ENCODE results near the gene CLCNKB. TPM values are rescaled to one million over a fixed set of nuclear protein-coding genes. Genes with fewer than 3 reads are reported as not detected.
"Not testable (repeated sequence)": the region's sequence is repeated elsewhere in the genome, so short reads cannot be mapped to it uniquely, and the experiment has no call there.

The CLCNKB gene
- total and polyA plus RNA-seq, 2 donors: 0.05 to 0.34 TPM

- Histone ChIP-seq H3K27me3 (ENCODE audit: control insufficient read depth in 2 of 2, insufficient read depth in 1 of 2, low read length in 1 of 2) (peaks cover 0 to 6% of the 10 kb centered on the region in 2 donors), H3K4me1 (ENCODE audit: control insufficient read depth in 2 of 2, insufficient read depth in 2 of 2, low read length in 2 of 2) (no peaks in the 10 kb centered on the region), H3K4me3 (ENCODE audit: low read length in 2 of 2) (no peak overlapping the region), H3K36me3 (ENCODE audit: control insufficient read depth in 2 of 2, insufficient read depth in 2 of 2, low read length in 1 of 2) (no peaks in the 10 kb centered on the region), H3K27ac (ENCODE audit: low read depth in 1 of 2, low read length in 1 of 2) (no peak overlapping the region), H3K9me3 (ENCODE audit: control insufficient read depth in 2 of 2, insufficient read depth in 1 of 2, low read length in 1 of 2) (no peaks in the 10 kb centered on the region)
- WGBS: 92% methylated on average over 8 of the region's 8 CpGs
- DNase-seq (ENCODE audit: low read depth in 6 of 9, low spot score in 9 of 9): no peak
Measured at GRCh38 chr1:16041200-16041599, 2.4 kb upstream of the CLCNKB start.

DNA sequence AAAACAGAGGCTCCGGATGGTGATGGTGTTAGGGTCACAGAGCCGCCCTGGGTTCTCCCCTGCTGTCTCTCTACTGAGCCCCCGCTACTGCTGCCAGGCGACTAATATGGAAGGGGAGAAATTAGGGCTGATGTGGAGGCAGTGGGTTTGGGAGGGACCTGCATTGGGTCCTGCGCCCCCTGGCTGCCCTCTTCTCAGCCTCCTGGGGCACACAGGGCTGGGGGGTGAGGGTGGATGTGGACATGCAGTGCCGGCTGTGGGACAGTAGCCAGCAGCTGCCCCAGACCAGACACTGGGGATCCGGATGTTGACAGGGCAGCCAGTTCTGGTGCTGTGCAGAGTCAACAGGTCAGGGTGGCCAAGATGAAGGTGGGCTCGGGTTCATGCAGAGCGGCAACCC lies 1.5 kb upstream of the CLCNKB start:
- Histone ChIP-seq H3K4me3 (ENCODE audit: low read length in 2 of 2) (no peak overlapping the region), H3K9me3 (ENCODE audit: control insufficient read depth in 2 of 2, insufficient read depth in 1 of 2, low read length in 1 of 2) (no peaks in the 10 kb centered on the region), H3K4me1 (ENCODE audit: control insufficient read depth in 2 of 2, insufficient read depth in 2 of 2, low read length in 2 of 2) (no peaks in the 10 kb centered on the region), H3K27ac (ENCODE audit: low read depth in 1 of 2, low read length in 1 of 2) (no peak overlapping the region), H3K36me3 (ENCODE audit: control insufficient read depth in 2 of 2, insufficient read depth in 2 of 2, low read length in 1 of 2) (no peaks in the 10 kb centered on the region), H3K27me3 (ENCODE audit: control insufficient read depth in 2 of 2, insufficient read depth in 1 of 2, low read length in 1 of 2) (peaks cover 0 to 11% of the 10 kb centered on the region in 2 donors)
- no peak for DNase-seq (ENCODE audit: low read depth in 6 of 9, low spot score in 9 of 9)
- 93% methylated on average over 9 of the region's 9 CpGs for WGBS

DNA sequence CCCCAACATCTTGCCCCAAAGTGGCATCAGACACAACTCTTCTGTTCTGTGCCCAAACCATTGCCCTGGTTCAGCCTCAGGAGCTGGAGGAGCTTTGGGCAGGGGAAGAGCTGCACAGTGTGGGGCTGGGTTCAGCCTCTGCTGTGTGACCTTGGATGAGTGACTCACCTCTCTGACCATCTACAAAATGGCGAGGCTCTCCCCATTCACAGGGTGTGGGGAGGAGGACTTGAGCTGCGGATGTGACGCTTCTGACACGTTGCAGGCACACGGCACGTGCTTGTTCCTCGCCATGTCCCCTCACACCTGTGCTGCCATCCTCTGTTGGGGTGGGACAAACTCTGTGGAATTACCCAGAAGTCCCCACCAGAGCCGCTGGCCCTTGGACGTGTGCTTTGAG lies 928 bp upstream of the CLCNKB start:
- 87% methylated on average over 9 of the region's 9 CpGs for WGBS
- not testable (repeated sequence) for H3K4me1 ChIP-seq (ENCODE audit: control insufficient read depth in 2 of 2, insufficient read depth in 2 of 2, low read length in 2 of 2); H3K4me3 ChIP-seq (ENCODE audit: low read length in 2 of 2); DNase-seq (ENCODE audit: low read depth in 6 of 9, low spot score in 9 of 9); H3K9me3 ChIP-seq (ENCODE audit: control insufficient read depth in 2 of 2, insufficient read depth in 1 of 2, low read length in 1 of 2); H3K27ac ChIP-seq (ENCODE audit: low read depth in 1 of 2, low read length in 1 of 2); H3K36me3 ChIP-seq (ENCODE audit: control insufficient read depth in 2 of 2, insufficient read depth in 2 of 2, low read length in 1 of 2)
- H3K27me3 ChIP-seq (ENCODE audit: control insufficient read depth in 2 of 2, insufficient read depth in 1 of 2, low read length in 1 of 2): peaks cover 0 to 15% of the 10 kb centered on the region in 2 donors

DNA sequence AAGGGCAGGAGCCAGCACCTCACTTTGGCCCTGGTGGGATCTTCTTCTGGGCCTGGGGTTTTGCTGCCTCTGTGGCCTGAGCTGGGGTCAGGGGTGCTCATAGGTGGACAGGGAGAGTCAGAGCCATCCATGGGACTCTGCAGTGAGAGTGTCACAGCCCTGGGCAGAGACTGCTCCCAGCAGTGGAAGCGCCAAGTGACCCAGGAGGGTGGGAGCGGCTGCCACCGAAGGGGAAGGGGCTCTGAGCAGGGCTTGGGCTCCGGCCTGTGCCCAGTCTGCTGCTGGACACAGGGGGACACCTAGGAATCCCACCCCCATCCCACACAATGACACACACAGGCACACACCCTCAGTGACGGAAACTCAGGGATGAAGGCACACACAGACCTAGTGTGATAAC lies 368 bp downstream of the CLCNKB start:
- Histone ChIP-seq H3K9me3 (ENCODE audit: control insufficient read depth in 2 of 2, insufficient read depth in 1 of 2, low read length in 1 of 2) (no peaks in the 10 kb centered on the region), H3K4me3 (ENCODE audit: low read length in 2 of 2) (no peak overlapping the region), H3K4me1 (ENCODE audit: control insufficient read depth in 2 of 2, insufficient read depth in 2 of 2, low read length in 2 of 2) (peaks cover 4 to 5% of the 10 kb centered on the region in 2 donors), H3K27ac (ENCODE audit: low read depth in 1 of 2, low read length in 1 of 2) (no peak overlapping the region), H3K36me3 (ENCODE audit: control insufficient read depth in 2 of 2, insufficient read depth in 2 of 2, low read length in 1 of 2) (no peaks in the 10 kb centered on the region), H3K27me3 (ENCODE audit: control insufficient read depth in 2 of 2, insufficient read depth in 1 of 2, low read length in 1 of 2) (peaks cover 0 to 26% of the 10 kb centered on the region in 2 donors)
- WGBS: 95% methylated on average over 5 of the region's 5 CpGs
- no peak for DNase-seq (ENCODE audit: low read depth in 6 of 9, low spot score in 9 of 9)

- no peak for DNase-seq (ENCODE audit: low read depth in 6 of 9, low spot score in 9 of 9)
- Histone ChIP-seq H3K4me3 (ENCODE audit: low read length in 2 of 2) (no peak overlapping the region), H3K27ac (ENCODE audit: low read depth in 1 of 2, low read length in 1 of 2) (no peak overlapping the region), H3K27me3 (ENCODE audit: control insufficient read depth in 2 of 2, insufficient read depth in 1 of 2, low read length in 1 of 2) (peaks cover 0 to 38% of the 10 kb centered on the region in 2 donors), H3K4me1 (ENCODE audit: control insufficient read depth in 2 of 2, insufficient read depth in 2 of 2, low read length in 2 of 2) (peaks cover 5 to 7% of the 10 kb centered on the region in 2 donors), H3K36me3 (ENCODE audit: control insufficient read depth in 2 of 2, insufficient read depth in 2 of 2, low read length in 1 of 2) (no peaks in the 10 kb centered on the region), H3K9me3 (ENCODE audit: control insufficient read depth in 2 of 2, insufficient read depth in 1 of 2, low read length in 1 of 2) (no peaks in the 10 kb centered on the region)
- WGBS: 89% methylated on average over 7 of the region's 7 CpGs
Measured at GRCh38 chr1:16046842-16047241, 3.3 kb downstream of the CLCNKB start.

DNA sequence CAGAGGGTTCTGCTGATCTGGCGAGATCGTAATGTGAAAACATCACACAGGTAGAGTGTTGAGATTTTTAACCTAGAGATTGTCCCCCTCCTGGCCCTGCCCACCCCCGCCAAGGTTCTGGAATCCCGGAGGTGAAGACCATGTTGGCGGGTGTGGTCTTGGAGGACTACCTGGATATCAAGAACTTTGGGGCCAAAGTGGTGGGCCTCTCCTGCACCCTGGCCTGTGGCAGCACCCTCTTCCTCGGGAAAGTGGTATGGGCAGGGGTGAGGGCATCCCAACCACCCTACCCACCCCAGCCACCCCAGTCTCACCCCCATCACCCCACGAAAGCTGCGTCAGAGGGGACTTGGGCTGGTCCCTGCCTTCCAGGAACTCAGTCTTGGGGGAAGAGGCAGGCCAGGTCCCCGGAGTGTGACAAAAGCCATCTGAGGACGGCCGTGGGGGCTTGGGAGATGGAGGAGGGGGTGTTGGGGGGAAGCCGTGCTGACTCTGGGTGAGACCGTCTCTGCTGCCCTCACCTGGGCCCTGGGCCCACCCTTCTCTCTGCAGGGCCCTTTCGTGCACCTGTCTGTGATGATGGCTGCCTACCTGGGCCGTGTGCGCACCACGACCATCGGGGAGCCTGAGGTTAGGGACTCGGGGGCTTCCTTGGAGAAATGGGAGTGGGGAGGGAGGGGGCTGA lies 4.4 kb downstream of the CLCNKB start:
- Histone ChIP-seq H3K27me3 (ENCODE audit: control insufficient read depth in 2 of 2, insufficient read depth in 1 of 2, low read length in 1 of 2) (peaks cover 0 to 36% of the 10 kb centered on the region in 2 donors), H3K27ac (ENCODE audit: low read depth in 1 of 2, low read length in 1 of 2) (no peak overlapping the region), H3K36me3 (ENCODE audit: control insufficient read depth in 2 of 2, insufficient read depth in 2 of 2, low read length in 1 of 2) (no peaks in the 10 kb centered on the region), H3K4me1 (ENCODE audit: control insufficient read depth in 2 of 2, insufficient read depth in 2 of 2, low read length in 2 of 2) (peaks cover 5 to 7% of the 10 kb centered on the region in 2 donors), H3K9me3 (ENCODE audit: control insufficient read depth in 2 of 2, insufficient read depth in 1 of 2, low read length in 1 of 2) (no peaks in the 10 kb centered on the region), H3K4me3 (ENCODE audit: low read length in 2 of 2) (no peak overlapping the region)
- DNase-seq (ENCODE audit: low read depth in 6 of 9, low spot score in 9 of 9): no peak
- WGBS: 79% methylated on average over 19 of the region's 19 CpGs

DNA sequence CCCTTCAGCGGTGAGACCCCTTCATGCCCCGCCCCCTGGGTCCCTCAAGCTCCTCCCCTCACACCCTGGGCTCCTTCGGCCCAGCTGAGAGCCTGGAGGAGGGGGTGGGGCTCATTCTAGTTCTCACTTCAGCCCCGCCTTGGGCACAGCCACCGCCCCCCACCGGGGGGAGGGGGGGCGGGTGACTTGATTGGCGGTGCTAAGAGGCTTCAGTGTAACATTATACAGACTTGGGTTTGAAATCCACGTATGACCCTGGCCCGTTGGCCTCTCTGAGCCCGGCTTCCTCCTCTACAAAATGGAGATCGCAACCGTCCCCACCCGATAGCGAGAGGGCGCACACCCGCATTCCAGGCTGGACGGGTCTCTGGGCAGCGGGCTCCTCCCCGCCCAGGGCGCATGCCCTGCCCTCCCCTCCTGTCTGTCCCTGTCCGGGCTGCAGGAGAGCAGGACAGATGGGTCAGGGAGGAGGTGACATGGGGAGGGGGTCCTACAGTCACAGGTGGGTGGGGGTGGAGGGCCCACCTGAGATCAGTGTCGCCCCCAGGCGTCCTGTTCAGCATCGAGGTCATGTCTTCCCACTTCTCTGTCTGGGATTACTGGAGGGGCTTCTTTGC lies 5.1 kb downstream of the CLCNKB start:
- 3% methylated on average over 25 of the region's 25 CpGs for WGBS
- no peak overlapping the region for H3K27ac ChIP-seq (ENCODE audit: low read depth in 1 of 2, low read length in 1 of 2)
- no peaks in the 10 kb centered on the region for H3K36me3 ChIP-seq (ENCODE audit: control insufficient read depth in 2 of 2, insufficient read depth in 2 of 2, low read length in 1 of 2)
- peaks cover 5 to 7% of the 10 kb centered on the region in 2 donors for H3K4me1 ChIP-seq (ENCODE audit: control insufficient read depth in 2 of 2, insufficient read depth in 2 of 2, low read length in 2 of 2)
- peak overlapping the region in 1 of 2 donors; percentile 36 for H3K4me3 ChIP-seq (ENCODE audit: low read length in 2 of 2)
- H3K27me3 ChIP-seq (ENCODE audit: control insufficient read depth in 2 of 2, insufficient read depth in 1 of 2, low read length in 1 of 2): peaks cover 0 to 36% of the 10 kb centered on the region in 2 donors
- peak; percentile 29 to 78 (median 61) for DNase-seq (ENCODE audit: low read depth in 6 of 9, low spot score in 9 of 9)
- no peaks in the 10 kb centered on the region for H3K9me3 ChIP-seq (ENCODE audit: control insufficient read depth in 2 of 2, insufficient read depth in 1 of 2, low read length in 1 of 2)

DNA sequence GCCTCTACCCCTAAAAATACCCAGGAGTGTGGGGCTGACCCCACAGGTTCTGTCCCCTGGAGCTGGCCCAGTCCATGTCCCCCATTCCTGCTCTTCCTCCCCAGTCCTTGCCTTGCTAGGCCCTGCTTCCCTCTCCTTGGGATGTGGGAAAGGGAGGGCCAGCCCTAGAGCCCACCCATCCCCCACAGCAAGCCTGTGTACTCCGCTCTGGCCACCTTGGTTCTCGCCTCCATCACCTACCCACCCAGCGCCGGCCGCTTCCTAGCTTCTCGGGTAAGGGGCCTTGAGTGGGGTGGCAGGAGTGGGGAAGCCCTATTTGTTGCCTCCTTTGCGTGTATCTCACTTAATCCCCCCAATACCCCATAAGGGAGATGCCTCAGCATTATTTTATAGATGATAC lies 6.7 kb downstream of the CLCNKB start:
- Histone ChIP-seq H3K4me3 (ENCODE audit: low read length in 2 of 2) (no peak overlapping the region), H3K4me1 (ENCODE audit: control insufficient read depth in 2 of 2, insufficient read depth in 2 of 2, low read length in 2 of 2) (peaks cover 5 to 10% of the 10 kb centered on the region in 2 donors), H3K9me3 (ENCODE audit: control insufficient read depth in 2 of 2, insufficient read depth in 1 of 2, low read length in 1 of 2) (no peaks in the 10 kb centered on the region), H3K27me3 (ENCODE audit: control insufficient read depth in 2 of 2, insufficient read depth in 1 of 2, low read length in 1 of 2) (peaks cover 0 to 36% of the 10 kb centered on the region in 2 donors), H3K36me3 (ENCODE audit: control insufficient read depth in 2 of 2, insufficient read depth in 2 of 2, low read length in 1 of 2) (no peaks in the 10 kb centered on the region), H3K27ac (ENCODE audit: low read depth in 1 of 2, low read length in 1 of 2) (no peak overlapping the region)
- no peak for DNase-seq (ENCODE audit: low read depth in 6 of 9, low spot score in 9 of 9)
- WGBS: 93% methylated on average over 7 of the region's 7 CpGs

- WGBS: 96% methylated on average over 3 of the region's 3 CpGs
- Histone ChIP-seq H3K27me3 (ENCODE audit: control insufficient read depth in 2 of 2, insufficient read depth in 1 of 2, low read length in 1 of 2) (peaks cover 0 to 36% of the 10 kb centered on the region in 2 donors), H3K36me3 (ENCODE audit: control insufficient read depth in 2 of 2, insufficient read depth in 2 of 2, low read length in 1 of 2) (no peaks in the 10 kb centered on the region), H3K4me1 (ENCODE audit: control insufficient read depth in 2 of 2, insufficient read depth in 2 of 2, low read length in 2 of 2) (peaks cover 5 to 10% of the 10 kb centered on the region in 2 donors), H3K4me3 (ENCODE audit: low read length in 2 of 2) (no peak overlapping the region), H3K27ac (ENCODE audit: low read depth in 1 of 2, low read length in 1 of 2) (no peak overlapping the region), H3K9me3 (ENCODE audit: control insufficient read depth in 2 of 2, insufficient read depth in 1 of 2, low read length in 1 of 2) (no peaks in the 10 kb centered on the region)
- DNase-seq (ENCODE audit: low read depth in 6 of 9, low spot score in 9 of 9): no peak
Measured at GRCh38 chr1:16051039-16051438, 7.5 kb downstream of the CLCNKB start.
